Measurements from ENCODE around the gene OLAH.
A peak's percentile ranks its signal among the peaks of the same experiment; 100 is the strongest.

The OLAH gene

DNA sequence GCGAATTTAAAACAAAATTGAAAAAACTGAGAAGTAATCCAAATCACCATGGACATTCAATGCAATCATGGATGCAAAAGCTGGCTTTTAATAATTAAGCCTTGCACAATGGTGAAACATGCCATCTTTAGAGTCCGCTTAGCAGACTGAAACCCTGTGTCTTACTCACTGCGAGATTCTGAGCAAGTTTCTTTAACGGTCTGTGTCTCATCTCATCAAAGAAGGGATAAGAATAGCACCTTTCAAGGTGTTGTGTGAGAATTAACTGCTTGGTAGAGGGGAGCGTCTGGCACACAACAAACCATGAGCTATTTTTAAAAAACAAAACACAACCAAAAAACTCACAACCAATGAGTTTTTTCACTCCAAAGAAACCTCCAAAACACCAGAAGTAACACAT is 23.4 kb downstream of the OLAH start:
- DNase-seq (ENCODE audit: insufficient read length, low spot score) (no peak), FAIRE-seq (no peak)
- no peak for TF ChIP-seq PAX5 (IDR thresholded peaks at IDR 0.05; ENCODE audit: insufficient read depth, low read length, severe bottlenecking)
- TF ChIP-seq SPI1 (IDR thresholded peaks at IDR 0.05; ENCODE audit: low read depth, low read length): no peak
- TF ChIP-seq POLR2AphosphoS5 (IDR thresholded peaks at IDR 0.05; ENCODE audit: low read depth, low read length): no peak
- no peak for TF ChIP-seq POLR2A (IDR thresholded peaks at IDR 0.05; ENCODE audit: low read depth, low read length)
- TF ChIP-seq POU2F2 (IDR thresholded peaks at IDR 0.05; ENCODE audit: low read depth, low read length): no peak
- TF ChIP-seq TAF1 (IDR thresholded peaks at IDR 0.05; ENCODE audit: low read depth, low read length): no peak

DNA sequence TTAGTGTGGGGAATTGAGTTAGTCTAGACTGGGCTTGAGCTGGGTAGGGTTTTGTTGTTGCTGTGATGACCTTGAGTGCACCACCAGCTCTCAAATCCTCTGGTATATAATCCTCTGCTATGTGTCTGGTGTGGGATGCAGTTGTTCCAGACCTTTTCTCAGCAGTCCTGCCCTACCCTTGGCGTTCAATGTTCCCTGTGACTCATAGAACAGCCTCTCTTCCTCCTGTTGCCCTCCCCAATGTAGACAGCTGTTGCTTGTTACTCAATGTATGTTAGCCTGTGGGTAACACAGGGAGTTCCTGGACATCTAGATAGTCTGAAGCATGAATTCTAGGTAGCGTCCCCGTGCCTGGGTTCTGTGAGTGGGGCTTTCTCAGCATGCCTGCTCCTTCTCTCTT is 25.1 kb downstream of the OLAH start:
- TF ChIP-seq POU2F2 (IDR thresholded peaks at IDR 0.05; ENCODE audit: low read depth, low read length): no peak
- no peak for TF ChIP-seq POLR2AphosphoS5 (IDR thresholded peaks at IDR 0.05; ENCODE audit: low read depth, low read length)
- no peak for TF ChIP-seq SPI1 (IDR thresholded peaks at IDR 0.05; ENCODE audit: low read depth, low read length)
- TF ChIP-seq TAF1 (IDR thresholded peaks at IDR 0.05; ENCODE audit: low read depth, low read length): no peak
- TF ChIP-seq PAX5 (IDR thresholded peaks at IDR 0.05; ENCODE audit: insufficient read depth, low read length, severe bottlenecking): no peak
- TF ChIP-seq POLR2A (IDR thresholded peaks at IDR 0.05; ENCODE audit: low read depth, low read length): no peak
- FAIRE-seq (no peak), DNase-seq (ENCODE audit: insufficient read length, low spot score) (no peak)

DNA sequence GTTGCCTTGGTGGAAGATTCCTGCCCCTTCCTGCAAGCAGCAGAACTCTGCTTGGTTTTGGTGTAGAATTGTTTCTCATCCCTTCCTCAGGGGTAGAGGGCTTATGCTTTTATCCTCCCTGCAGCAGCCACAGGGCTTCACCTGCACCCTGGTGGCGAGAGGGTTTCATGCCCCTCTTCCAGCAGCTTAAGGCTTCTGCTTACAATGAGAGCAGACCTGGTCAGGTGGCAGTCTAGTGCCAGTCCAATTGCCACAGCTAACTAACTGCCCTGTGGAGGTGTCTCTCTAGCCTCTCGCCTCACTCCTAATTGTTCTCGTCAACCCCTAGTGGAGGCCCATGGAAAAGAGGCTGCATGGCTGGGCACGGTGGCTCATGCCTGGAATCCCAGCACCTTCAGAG is 25.5 kb downstream of the OLAH start:
- DNase-seq (ENCODE audit: insufficient read length, low spot score) (no peak), FAIRE-seq (no peak)
- TF ChIP-seq POLR2AphosphoS5 (IDR thresholded peaks at IDR 0.05; ENCODE audit: low read depth, low read length): no peak
- TF ChIP-seq PAX5 (IDR thresholded peaks at IDR 0.05; ENCODE audit: insufficient read depth, low read length, severe bottlenecking): no peak
- no peak for TF ChIP-seq POLR2A (IDR thresholded peaks at IDR 0.05; ENCODE audit: low read depth, low read length)
- TF ChIP-seq POU2F2 (IDR thresholded peaks at IDR 0.05; ENCODE audit: low read depth, low read length): no peak
- no peak for TF ChIP-seq SPI1 (IDR thresholded peaks at IDR 0.05; ENCODE audit: low read depth, low read length)
- no peak for TF ChIP-seq TAF1 (IDR thresholded peaks at IDR 0.05; ENCODE audit: low read depth, low read length)

DNA sequence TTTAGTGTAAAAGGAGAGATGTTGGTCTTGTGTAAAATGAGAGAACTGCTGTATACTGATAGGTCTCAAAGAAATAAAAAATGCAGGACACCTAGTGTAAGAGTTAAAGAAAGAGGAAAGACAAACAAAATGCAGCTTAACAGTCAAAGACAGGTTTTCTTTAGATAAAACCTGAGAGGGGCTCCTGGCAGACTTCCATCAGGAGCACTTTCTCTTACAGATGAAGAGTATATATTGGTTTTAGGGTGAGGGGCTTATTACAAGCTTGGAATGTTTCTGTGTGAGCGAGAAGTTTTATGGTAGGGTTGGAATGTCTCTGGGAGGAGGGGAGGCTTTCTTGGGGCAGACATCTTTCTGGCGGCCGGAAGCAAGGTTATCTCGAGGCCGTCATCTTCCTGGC is 28.6 kb downstream of the OLAH start:
- DNase-seq (ENCODE audit: insufficient read length, low spot score) (no peak), FAIRE-seq (no peak)
- no peak for TF ChIP-seq TAF1 (IDR thresholded peaks at IDR 0.05; ENCODE audit: low read depth, low read length)
- no peak for TF ChIP-seq POLR2A (IDR thresholded peaks at IDR 0.05; ENCODE audit: low read depth, low read length)
- TF ChIP-seq POLR2AphosphoS5 (IDR thresholded peaks at IDR 0.05; ENCODE audit: low read depth, low read length): no peak

DNA sequence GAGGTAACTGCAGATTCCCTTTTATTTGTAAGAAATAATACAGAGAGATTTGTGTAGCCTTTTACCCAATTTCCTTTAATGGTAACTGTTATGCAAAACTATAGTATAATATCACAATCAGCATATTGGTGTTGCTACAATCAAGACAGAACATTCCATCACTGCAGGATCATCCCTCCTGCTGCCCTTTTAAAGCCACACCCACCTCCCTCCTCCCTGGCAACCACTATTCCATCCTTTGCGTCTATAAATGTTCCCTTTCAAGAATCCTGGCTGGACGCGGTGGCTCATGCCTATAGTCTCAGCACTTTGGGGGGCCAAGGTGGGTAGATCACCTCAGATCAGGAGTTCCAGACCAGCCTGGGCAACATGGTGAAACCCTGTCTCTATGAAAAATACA is 31.7 kb downstream of the OLAH start:
- DNase-seq (ENCODE audit: insufficient read length, low spot score): no peak
- no peak for TF ChIP-seq TAF1 (IDR thresholded peaks at IDR 0.05; ENCODE audit: low read depth, low read length)
- no peak for TF ChIP-seq POLR2A (IDR thresholded peaks at IDR 0.05; ENCODE audit: low read depth, low read length)
- TF ChIP-seq SPI1 (IDR thresholded peaks at IDR 0.05; ENCODE audit: low read depth, low read length): no peak
- TF ChIP-seq POLR2AphosphoS5 (IDR thresholded peaks at IDR 0.05; ENCODE audit: low read depth, low read length): no peak
- no peak for TF ChIP-seq PAX5 (IDR thresholded peaks at IDR 0.05; ENCODE audit: insufficient read depth, low read length, severe bottlenecking)
- TF ChIP-seq POU2F2 (IDR thresholded peaks at IDR 0.05; ENCODE audit: low read depth, low read length): no peak
- FAIRE-seq: no peak

DNA sequence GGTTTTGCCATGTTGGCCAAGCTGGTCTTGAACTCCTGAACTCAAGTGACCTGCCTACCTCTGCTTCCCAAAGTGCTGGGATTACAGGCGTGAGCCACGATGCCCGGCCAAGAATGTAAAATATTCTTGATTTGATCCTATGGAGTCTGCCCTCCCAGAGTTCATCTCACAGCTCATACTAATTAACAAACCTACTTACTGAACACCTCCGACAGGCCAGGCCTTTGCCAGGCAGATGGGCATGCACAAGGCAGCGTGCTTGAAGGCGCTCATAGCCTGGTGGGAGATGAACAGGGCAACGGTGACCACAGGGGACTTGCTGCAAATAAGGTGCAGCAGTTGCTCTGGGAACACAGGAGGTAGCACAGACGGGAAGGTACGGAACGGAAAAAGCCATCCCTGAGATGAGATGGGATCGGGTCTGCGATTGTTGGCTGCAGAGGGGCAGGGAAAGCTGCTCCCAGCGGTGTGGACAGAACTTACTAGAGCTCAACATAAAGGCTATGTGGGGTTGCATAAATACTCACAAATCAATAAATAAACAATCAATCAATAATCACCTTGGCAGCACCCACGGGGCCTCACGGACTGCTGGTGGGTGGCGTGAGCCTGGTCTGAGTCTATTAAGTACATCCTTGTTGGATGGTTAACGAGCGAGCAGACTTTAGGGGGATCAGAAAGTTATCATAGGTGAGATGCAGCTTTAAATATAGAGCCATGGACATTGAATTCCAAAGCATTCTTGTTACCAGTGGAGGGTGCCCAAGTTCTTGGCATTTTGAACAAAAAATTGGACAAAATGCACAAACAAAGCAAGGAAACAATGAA is 40.1 kb downstream of the OLAH start:
- DNase-seq (ENCODE audit: insufficient read length, low spot score) (no peak), FAIRE-seq (no peak)
- TF ChIP-seq SPI1 (IDR thresholded peaks at IDR 0.05; ENCODE audit: low read depth, low read length) (no peak), PAX5 (IDR thresholded peaks at IDR 0.05; ENCODE audit: insufficient read depth, low read length, severe bottlenecking) (no peak), TAF1 (IDR thresholded peaks at IDR 0.05; ENCODE audit: low read depth, low read length) (no peak)

DNA sequence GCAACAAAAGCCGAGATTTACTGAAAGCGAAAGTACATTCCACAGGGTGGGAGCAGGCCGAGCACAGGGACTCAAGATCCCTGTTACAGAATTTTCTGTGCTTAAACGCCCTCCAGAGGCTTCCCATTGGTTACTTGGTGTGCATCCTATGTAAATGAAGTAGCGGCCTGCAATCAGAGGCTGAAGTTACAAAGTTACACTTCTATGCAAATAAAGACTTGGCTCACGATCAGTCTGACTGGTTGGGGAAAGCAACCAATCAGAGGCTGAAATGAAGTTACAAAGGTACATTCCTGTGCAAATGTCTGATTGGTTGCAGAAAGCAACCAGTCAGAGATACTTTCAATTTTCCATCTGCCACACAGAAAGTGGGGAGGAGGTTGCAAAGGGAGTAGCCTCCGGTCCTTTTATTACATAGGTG is 40.8 kb downstream of the OLAH start:
- FAIRE-seq: no peak
- TF ChIP-seq SPI1 (IDR thresholded peaks at IDR 0.05; ENCODE audit: low read depth, low read length): no peak
- no peak for TF ChIP-seq POLR2AphosphoS5 (IDR thresholded peaks at IDR 0.05; ENCODE audit: low read depth, low read length)
- no peak for TF ChIP-seq TAF1 (IDR thresholded peaks at IDR 0.05; ENCODE audit: low read depth, low read length)
- TF ChIP-seq POLR2A (IDR thresholded peaks at IDR 0.05; ENCODE audit: low read depth, low read length): no peak
- no peak for TF ChIP-seq PAX5 (IDR thresholded peaks at IDR 0.05; ENCODE audit: insufficient read depth, low read length, severe bottlenecking)
- no peak for DNase-seq (ENCODE audit: insufficient read length, low spot score)

DNA sequence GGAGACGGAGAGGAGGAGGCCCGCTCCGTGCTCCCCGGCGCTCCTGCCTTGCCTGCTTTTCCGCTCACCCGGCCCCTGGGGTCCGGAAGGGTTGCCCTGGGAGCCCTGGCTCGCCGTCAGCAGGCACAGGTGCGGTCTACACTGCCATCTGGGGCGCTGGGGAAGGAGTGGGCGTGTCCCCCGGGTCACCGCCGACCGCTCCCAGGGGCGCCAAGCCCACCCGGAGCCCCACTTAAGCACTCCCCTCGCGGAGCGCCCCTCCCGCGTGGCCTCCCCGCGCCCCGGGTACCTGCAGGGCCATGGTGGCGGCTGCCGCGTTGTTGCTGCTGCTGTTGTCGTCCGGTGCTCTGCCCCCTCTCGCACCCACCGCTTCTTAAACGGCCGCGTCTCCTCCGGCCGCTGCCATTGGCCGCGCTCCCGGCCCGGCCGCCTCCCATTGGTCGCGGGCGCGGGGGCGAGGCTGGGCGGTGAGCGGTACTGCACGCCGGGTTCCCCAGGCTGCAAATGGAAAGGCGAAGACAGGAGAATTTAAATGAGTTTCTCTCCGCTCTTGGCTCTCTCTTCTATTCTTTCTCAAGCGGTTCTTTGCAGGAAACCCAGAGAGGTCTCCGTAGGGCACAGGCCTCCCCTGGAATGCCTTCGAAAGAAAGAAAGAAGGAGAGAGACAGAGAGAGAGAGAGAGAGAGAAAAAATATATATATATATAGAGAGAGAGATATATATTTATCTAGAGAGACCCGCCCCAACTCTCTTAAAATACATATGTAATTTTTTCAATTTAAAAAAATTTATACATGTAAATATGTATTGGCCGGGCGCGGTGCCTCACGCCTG is 44.9 kb downstream of the OLAH start, which contains the start of gene ACBD7:
TSS of gene ACBD7 (minus strand) at position 349 of the 834 bp plus-strand sequence. CDS start at position 301, 48 bp downstream.
- peak; percentile 96 for FAIRE-seq
- TF ChIP-seq POU2F2 (IDR thresholded peaks at IDR 0.05; ENCODE audit: low read depth, low read length) (no peak), POLR2A (IDR thresholded peaks at IDR 0.05; ENCODE audit: low read depth, low read length) (no peak), TAF1 (IDR thresholded peaks at IDR 0.05; ENCODE audit: low read depth, low read length) (no peak), SPI1 (IDR thresholded peaks at IDR 0.05; ENCODE audit: low read depth, low read length) (no peak), POLR2AphosphoS5 (IDR thresholded peaks at IDR 0.05; ENCODE audit: low read depth, low read length) (no peak), PAX5 (IDR thresholded peaks at IDR 0.05; ENCODE audit: insufficient read depth, low read length, severe bottlenecking) (no peak)
- peak; percentile 93 for DNase-seq (ENCODE audit: insufficient read length, low spot score)

DNA sequence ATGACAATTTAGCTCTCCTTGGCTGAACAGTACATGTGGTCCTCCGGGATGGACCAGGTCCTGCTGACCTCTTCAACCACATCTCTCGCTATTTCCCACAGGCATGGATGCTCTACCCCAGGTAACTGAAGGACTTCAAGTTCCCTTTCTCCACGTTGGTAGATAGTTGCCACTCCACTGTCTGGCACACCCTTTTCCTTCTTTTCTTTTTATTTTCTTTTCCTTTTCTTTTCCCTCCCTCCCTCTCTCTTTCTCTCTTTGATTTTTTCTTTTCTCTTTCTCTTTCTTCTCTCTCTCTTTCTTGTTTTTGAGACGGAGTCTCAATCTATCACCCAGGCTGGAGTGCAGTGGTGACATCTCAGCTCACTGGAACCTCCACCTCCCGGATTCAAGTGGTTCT is 47.7 kb downstream of the OLAH start:
- TF ChIP-seq POLR2A (IDR thresholded peaks at IDR 0.05; ENCODE audit: low read depth, low read length) (no peak), POU2F2 (IDR thresholded peaks at IDR 0.05; ENCODE audit: low read depth, low read length) (no peak), SPI1 (IDR thresholded peaks at IDR 0.05; ENCODE audit: low read depth, low read length) (no peak), TAF1 (IDR thresholded peaks at IDR 0.05; ENCODE audit: low read depth, low read length) (no peak), POLR2AphosphoS5 (IDR thresholded peaks at IDR 0.05; ENCODE audit: low read depth, low read length) (no peak), PAX5 (IDR thresholded peaks at IDR 0.05; ENCODE audit: insufficient read depth, low read length, severe bottlenecking) (no peak)
- no peak for DNase-seq (ENCODE audit: insufficient read length, low spot score)
- FAIRE-seq: no peak
